Measurements from ENCODE around the gene CWF19L1. TPM values are rescaled to one million over a fixed set of nuclear protein-coding genes. Genes with fewer than 3 reads are reported as not detected.

The CWF19L1 gene
- total RNA-seq = 23.3 and 23.8 TPM in 2 replicates
- long read RNA-seq, transcript CWF19L1-201 (14 exons, 1,815 nt) = major isoform, 19 of 47 reads
- long read RNA-seq, partial matches to known transcripts = 5 of 47 reads
- long read RNA-seq, other reads (novel, unspliced or antisense) = 23 of 47 reads

DNA sequence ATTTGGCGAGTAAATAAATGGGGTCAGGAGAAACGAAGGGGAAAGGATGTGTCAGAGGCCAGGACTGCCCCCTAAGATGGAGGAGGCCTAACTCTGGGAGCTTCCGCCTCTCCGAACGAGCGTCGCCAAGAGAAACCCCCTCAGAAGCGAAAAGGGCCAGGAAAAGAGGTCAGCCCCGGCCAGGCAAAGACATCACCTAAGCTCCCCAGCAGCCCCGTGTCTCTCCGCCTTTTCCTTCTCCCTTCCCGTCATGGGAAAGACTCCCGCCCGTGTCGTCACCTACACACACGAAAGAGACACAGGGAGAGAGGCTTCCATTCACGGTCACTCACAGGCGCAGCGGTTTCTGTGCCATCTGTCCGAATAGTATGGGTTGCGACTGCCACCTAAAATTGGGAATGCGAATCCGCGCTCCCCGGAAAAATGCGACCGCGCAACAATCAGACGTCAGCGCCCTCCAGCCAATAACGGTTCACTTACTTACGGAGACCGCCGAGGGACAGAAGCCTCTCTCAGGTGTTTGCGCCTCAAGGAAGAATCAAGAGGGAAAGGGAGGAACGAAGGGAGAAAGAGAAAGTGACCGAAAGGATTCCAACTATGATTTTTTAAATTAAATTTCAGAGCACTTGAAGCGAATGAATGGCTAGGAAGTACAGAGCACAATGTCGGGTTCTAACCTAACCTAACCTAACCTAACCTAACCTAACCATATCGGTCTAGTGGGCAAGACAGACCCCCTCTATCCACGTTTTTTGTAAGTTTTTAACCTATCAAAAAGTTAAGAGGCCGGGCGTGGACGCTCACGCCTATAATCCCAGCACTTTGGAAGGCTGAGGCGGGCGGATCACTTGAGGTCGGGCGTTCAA lies at the start of gene CWF19L1:
TSS of gene CWF19L1 (minus strand) at position 400 of the 866 bp plus-strand sequence. CDS start at position 355, 45 bp downstream.
- Mint-ChIP-seq H3K4me3 (ENCODE audit: low read depth) (peak within 1 kb of the TSS; percentile 99), H3K4me1 (ENCODE audit: low read depth) (peaks cover 6% of the 10 kb centered on the region), H3K27ac (peak within 1 kb of the TSS; percentile 100), H3K36me3 (ENCODE audit: insufficient read depth) (peaks cover 2% of the 10 kb centered on the region), H3K9me3 (ENCODE audit: low read depth) (peaks cover 4% of the 10 kb centered on the region), H3K27me3 (no peaks in the 10 kb centered on the region)
- peak; percentile 49 for DNase-seq (ENCODE audit: low spot score, unreplicated experiment)
- TF ChIP-seq CTCF (IDR thresholded peaks at IDR 0.05; ENCODE audit: unreplicated experiment) = no peak

DNA sequence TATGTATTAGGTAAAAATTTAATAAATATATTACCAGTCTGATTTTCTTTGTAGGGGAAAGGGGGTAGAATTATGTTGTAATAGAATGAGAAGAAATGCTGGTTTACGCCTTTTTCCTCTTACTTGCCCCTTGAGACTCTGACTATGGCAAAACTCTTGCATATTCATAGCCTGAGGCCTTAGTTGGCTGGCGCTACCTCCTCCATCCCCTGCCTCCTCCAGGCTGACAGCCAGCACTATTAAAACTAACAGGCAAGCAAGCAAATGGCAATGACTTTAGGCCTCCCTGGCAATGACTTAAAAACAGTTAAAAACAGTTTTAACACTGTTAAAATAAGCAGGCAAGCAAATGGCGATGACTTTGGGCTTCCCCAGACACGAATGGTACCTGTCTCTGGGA lies 48.2 kb upstream of the CWF19L1 start:
- DNase-seq (ENCODE audit: low spot score, unreplicated experiment) = no peak
- TF ChIP-seq CTCF (IDR thresholded peaks at IDR 0.05; ENCODE audit: unreplicated experiment) = no peak
- Mint-ChIP-seq H3K4me3 (ENCODE audit: low read depth) (no peak overlapping the region), H3K27me3 (peaks cover 51% of the 10 kb centered on the region), H3K4me1 (ENCODE audit: low read depth) (peaks cover 4% of the 10 kb centered on the region), H3K9me3 (ENCODE audit: low read depth) (no peaks in the 10 kb centered on the region), H3K36me3 (ENCODE audit: insufficient read depth) (no peaks in the 10 kb centered on the region), H3K27ac (no peak overlapping the region)

GRCh38 chr10:100311298-100311697 lies 43.9 kb upstream of the CWF19L1 start:
- Mint-ChIP-seq H3K27me3 (peaks cover 51% of the 10 kb centered on the region), H3K36me3 (ENCODE audit: insufficient read depth) (no peaks in the 10 kb centered on the region), H3K9me3 (ENCODE audit: low read depth) (no peaks in the 10 kb centered on the region), H3K4me3 (ENCODE audit: low read depth) (no peak overlapping the region), H3K27ac (no peak overlapping the region), H3K4me1 (ENCODE audit: low read depth) (no peaks in the 10 kb centered on the region)
- no peak for TF ChIP-seq CTCF (IDR thresholded peaks at IDR 0.05; ENCODE audit: unreplicated experiment)
- no peak for DNase-seq (ENCODE audit: low spot score, unreplicated experiment)

DNA sequence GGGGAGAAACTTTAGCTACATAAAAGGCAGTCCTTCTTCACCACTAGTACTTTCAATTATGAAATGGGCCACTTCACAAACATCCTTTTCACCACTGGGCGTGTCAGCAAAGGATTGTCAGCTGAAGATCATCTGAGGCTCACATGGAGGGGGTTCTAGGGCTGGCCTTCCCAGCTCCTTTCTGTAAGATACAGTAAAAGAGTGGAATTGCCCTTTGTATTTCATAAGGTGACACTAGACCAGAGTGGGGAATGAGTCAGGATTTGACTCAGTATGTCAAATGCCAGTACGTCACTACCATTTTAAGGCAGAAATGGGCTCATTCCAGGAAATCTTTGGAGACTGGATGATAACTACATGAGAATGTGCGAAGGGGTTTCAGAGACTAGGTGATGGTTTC lies 40.2 kb upstream of the CWF19L1 start:
- Mint-ChIP-seq H3K36me3 (ENCODE audit: insufficient read depth) (no peaks in the 10 kb centered on the region), H3K9me3 (ENCODE audit: low read depth) (no peaks in the 10 kb centered on the region), H3K4me1 (ENCODE audit: low read depth) (no peaks in the 10 kb centered on the region), H3K27me3 (peaks cover 46% of the 10 kb centered on the region), H3K27ac (no peak overlapping the region), H3K4me3 (ENCODE audit: low read depth) (no peak overlapping the region)
- DNase-seq (ENCODE audit: low spot score, unreplicated experiment) = no peak
- no peak for TF ChIP-seq CTCF (IDR thresholded peaks at IDR 0.05; ENCODE audit: unreplicated experiment)

DNA sequence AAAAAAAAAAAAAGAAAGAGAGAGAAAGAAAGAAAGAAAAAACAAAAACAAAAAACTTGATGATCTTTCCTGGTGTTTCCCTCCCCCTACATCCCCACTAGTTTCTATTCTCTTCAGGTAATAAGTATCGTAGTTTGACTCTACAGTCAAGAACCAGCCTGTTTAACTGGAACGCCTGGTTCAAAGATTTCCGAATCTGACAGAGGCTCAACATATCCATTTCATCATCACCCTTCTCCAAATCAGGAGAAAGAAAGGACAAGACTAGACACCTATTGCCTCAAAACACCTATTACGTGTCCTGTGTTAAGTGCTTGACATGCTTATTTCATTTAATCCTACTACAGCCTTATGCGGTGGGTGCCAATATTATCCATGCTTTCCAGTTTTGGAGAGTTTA lies 39.4 kb upstream of the CWF19L1 start:
- H3K9me3 Mint-ChIP-seq (ENCODE audit: low read depth) = no peaks in the 10 kb centered on the region
- TF ChIP-seq CTCF (IDR thresholded peaks at IDR 0.05; ENCODE audit: unreplicated experiment) = no peak
- H3K36me3 Mint-ChIP-seq (ENCODE audit: insufficient read depth) = no peaks in the 10 kb centered on the region
- H3K4me3 Mint-ChIP-seq (ENCODE audit: low read depth) = no peak overlapping the region
- no peak overlapping the region for H3K27ac Mint-ChIP-seq
- peaks cover 38% of the 10 kb centered on the region for H3K27me3 Mint-ChIP-seq
- no peaks in the 10 kb centered on the region for H3K4me1 Mint-ChIP-seq (ENCODE audit: low read depth)
- DNase-seq (ENCODE audit: low spot score, unreplicated experiment) = no peak
